ENCODE results near the gene CEP89.
A peak's percentile ranks its signal among the peaks of the same experiment; 100 is the strongest.
"Not testable (repeated sequence)": the region's sequence is repeated elsewhere in the genome, so short reads cannot be mapped to it uniquely, and the experiment has no call there.

The CEP89 gene

GRCh38 chr19:32971715-32972540 lies at the start of gene CEP89, which contains the start of gene FAAP24:
CEP89 (minus strand) TSS chr19:32971958; CDS start chr19:32971874, 84 bp downstream.
FAAP24 (plus strand) TSS chr19:32972242; CDS start chr19:32973197, 955 bp downstream.
- peak; percentile 94 for DNase-seq (ENCODE audit: low read depth, low spot score)

DNA sequence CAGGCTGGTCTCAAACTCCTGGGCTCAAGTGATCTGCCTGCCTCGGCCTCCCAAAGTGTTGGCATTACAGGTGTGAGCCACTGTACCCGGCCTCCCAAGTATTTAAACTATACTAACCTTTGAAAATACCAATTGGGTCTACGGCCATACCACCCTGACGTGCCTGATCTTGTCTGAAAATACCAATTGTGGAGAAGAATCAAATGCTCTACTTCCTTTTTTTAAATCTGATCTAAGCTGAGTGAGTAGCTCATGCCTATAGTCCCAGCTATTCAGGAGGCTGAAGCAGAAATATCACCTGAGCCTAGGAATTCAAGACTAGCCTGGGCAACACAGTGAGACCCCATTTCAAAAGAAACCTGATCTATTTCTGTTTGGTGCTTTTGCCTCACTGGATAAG lies 39.1 kb upstream of the CEP89 start:
- DNase-seq (ENCODE audit: low read depth, low spot score): not testable (repeated sequence)

- DNase-seq (ENCODE audit: low read depth, low spot score): no peak
These were observed 37.0 kb upstream of the CEP89 start for GRCh38 chr19:33008738-33009137.

DNA sequence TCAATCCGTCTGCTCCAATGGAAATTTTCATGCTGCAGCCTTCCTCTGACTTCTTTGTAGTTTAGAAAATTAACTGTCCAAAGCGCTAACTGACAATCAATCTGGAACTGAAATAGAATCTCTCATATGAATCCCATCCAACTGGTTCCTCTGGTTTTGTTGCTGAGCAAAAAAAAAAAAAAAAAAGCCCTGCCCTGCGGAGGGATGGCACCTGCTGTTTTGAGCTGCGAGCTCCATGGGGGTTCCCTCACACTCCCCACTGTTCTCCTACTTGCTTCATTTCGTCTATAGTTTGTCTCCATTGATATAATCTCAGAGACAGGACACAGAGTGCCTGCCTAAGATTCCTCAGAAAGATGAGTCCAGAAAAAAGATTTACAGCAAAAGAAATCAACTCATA lies 33.7 kb upstream of the CEP89 start:
- no peak for DNase-seq (ENCODE audit: low read depth, low spot score)

GRCh38 chr19:33003424-33004024 lies 31.8 kb upstream of the CEP89 start:
- not testable (repeated sequence) for DNase-seq (ENCODE audit: low read depth, low spot score)

DNA sequence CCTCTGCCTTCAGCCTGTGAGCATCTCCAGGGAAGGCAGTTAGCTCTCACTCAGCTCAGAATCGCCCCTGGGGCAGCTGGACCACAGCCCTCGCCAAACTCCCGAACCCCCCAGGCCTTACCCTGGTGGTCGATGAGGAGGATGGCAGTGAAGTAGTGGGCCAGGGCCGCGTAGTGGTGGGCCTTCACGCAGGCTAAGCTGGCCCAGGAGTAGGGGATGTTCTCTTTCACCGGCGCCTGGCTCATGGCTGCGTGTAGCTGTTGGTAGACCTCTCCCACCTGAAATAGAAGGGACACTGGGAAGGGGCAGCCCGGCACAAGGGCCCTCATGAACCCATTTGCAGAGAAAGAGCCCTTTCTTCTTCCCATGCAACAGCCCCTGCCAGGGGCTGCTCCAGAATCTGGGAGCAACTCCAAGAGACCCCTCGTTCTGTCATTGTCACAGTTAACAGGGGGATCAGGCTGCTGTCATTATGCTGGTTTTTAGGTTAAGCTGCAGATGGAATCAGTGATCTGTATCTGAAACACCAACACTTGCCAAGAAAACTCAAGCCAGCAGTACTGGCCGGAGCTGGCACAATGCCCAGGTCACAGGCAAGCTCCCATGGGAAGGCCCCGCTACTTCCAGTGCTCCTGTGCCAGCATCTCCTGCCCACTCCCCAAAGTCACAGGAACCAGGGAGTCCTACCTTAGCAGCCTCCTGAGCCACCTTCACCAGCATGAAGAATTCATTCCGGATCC lies 30.5 kb upstream of the CEP89 start:
- DNase-seq (ENCODE audit: low read depth, low spot score): not testable (repeated sequence)

GRCh38 chr19:33000910-33001309 lies 29.2 kb upstream of the CEP89 start:
- no peak for DNase-seq (ENCODE audit: low read depth, low spot score)

GRCh38 chr19:33000510-33000909 lies 28.8 kb upstream of the CEP89 start:
- no peak for DNase-seq (ENCODE audit: low read depth, low spot score)

- no peak for DNase-seq (ENCODE audit: low read depth, low spot score)
These were observed 27.0 kb upstream of the CEP89 start for GRCh38 chr19:32998722-32999121.

GRCh38 chr19:32997716-32998355 lies 26.1 kb upstream of the CEP89 start:
- DNase-seq (ENCODE audit: low read depth, low spot score): no peak

DNA sequence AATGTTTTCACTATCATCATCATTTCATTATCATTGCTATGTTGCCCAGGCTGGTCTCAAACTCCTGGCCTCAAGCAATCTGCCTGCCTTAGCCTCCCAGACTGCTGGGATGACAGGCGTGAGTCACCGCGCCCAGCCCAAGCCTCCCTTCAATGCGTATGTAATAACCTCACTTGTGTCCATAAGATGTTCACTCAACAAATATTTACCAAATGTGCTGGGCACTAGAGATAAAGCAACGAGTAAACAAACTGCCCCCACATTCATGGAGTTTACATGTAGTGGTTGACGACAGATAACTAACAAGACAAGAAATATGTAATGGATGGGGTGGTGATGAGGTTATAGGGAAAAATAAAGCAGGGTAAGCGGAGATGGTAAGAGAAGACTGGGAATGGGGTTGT lies 25.3 kb upstream of the CEP89 start:
- not testable (repeated sequence) for DNase-seq (ENCODE audit: low read depth, low spot score)

DNA sequence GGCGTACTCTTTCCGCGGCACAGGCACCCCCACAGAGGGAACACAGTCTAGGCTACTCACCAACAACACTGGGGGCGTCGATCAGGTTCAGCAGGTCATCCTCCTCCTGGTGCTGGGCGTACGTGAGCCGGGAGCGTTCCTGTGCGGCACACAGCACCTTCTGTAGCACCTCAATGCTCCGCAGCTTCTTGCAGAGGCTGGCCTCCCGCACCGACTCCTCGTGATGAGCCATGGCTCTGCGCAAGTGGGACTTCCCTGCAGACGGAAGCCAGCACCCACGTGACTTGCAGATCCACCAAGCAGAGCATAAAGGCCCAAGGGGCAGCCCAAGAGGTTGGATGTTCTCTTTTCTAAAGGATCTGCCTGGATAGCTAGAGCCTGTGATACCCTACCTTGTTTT lies 24.2 kb upstream of the CEP89 start:
- DNase-seq (ENCODE audit: low read depth, low spot score): not testable (repeated sequence)

GRCh38 chr19:32988724-32989123 lies 17.0 kb upstream of the CEP89 start:
- no peak for DNase-seq (ENCODE audit: low read depth, low spot score)

GRCh38 chr19:32988254-32988653 lies 16.5 kb upstream of the CEP89 start:
- not testable (repeated sequence) for DNase-seq (ENCODE audit: low read depth, low spot score)

- DNase-seq (ENCODE audit: low read depth, low spot score): not testable (repeated sequence)
These were observed 10.7 kb upstream of the CEP89 start for GRCh38 chr19:32982488-32982887.

DNA sequence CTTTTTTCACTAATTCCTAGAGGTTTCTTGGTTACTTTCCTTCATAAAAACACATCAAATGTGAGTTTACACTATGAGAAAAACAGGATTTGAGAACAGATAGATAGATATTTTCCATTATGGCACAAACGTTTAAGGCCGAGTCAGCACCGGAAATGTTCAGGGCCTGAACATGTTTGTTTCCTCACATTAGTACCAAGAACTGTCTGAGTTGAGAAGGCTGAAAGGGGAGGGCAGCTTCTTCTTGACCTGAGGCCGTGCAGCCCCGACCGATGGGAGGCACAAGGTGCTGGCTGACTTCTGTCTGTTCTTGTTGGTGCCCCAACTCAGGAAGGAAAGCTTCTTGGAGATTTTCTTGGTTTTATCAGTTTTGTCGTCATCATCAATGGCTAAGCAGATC lies 8.0 kb upstream of the CEP89 start:
- not testable (repeated sequence) for DNase-seq (ENCODE audit: low read depth, low spot score)

DNA sequence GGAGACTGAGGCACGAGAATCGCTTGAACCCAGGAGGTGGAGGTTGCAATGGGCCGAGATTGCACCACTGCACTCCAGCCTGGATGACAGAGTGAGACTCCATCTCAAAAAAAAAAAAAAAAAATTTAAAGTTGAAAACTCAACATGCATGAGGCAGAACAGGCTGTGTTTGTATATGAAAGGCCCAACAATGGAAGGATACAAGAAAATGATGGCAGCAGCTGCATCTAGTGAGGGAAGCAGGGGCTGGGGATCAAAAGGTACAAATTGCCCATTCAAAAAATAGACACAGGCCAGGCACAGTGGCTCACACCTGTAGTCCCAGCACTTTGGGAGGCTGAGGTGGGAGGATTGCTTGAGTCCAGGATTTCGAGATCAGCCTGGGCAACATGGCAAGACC lies 6.1 kb upstream of the CEP89 start:
- not testable (repeated sequence) for DNase-seq (ENCODE audit: low read depth, low spot score)

GRCh38 chr19:32977280-32977679 lies 5.5 kb upstream of the CEP89 start:
- DNase-seq (ENCODE audit: low read depth, low spot score): no peak

- peak; percentile 35 for DNase-seq (ENCODE audit: low read depth, low spot score)
These were observed 4.6 kb upstream of the CEP89 start for GRCh38 chr19:32976223-32976805.

- DNase-seq (ENCODE audit: low read depth, low spot score): no peak
These were observed 654 bp downstream of the CEP89 start for GRCh38 chr19:32971012-32971595.

- no peak for DNase-seq (ENCODE audit: low read depth, low spot score)
These were observed 2.2 kb downstream of the CEP89 start for GRCh38 chr19:32969549-32969948.
